RCC 7860 (cell line): ENCODE results near the gene KCNE5.
"Not testable (repeated sequence)": the region's sequence is repeated elsewhere in the genome, so short reads cannot be mapped to it uniquely, and the experiment has no call there.

ENCODE experiments used
- DNase-seq: peaks from one replicate; pipeline ENCODE4 v3.0.0-alpha.2; 2015; ENCODE audit warnings: low spot score
- FAIRE-seq: peaks from 2 replicates; lab custom pipeline; 2012; peaks lifted over from hg19 to GRCh38; lab: Jason Lieb, UNC

KCNE5 gene

GRCh38 chrX:109624641-109625616 is at the start of gene KCNE5:
Gene KCNE5, minus strand, starts transcription at chrX:109625172. Its CDS starts 152 bp downstream, at chrX:109625020.
- no peak for FAIRE-seq
- DNase-seq, result no peak

GRCh38 chrX:109672239-109672638 is 47.3 kb upstream of the KCNE5 start:
- FAIRE-seq (no peak), DNase-seq (no peak)

- FAIRE-seq, DNase-seq: not testable (repeated sequence)
Observed at GRCh38 chrX:109671170-109671569, 46.2 kb upstream of the KCNE5 start.

- DNase-seq (no peak), FAIRE-seq (no peak)
Observed at GRCh38 chrX:109667986-109668385, 43.0 kb upstream of the KCNE5 start.

- no peak for FAIRE-seq
- no peak for DNase-seq
Observed at GRCh38 chrX:109660435-109661143, 35.6 kb upstream of the KCNE5 start.

- no peak for DNase-seq
- no peak for FAIRE-seq
Observed at GRCh38 chrX:109658391-109658790, 33.4 kb upstream of the KCNE5 start.

GRCh38 chrX:109657364-109657763 is 32.4 kb upstream of the KCNE5 start:
- not testable (repeated sequence) for DNase-seq, FAIRE-seq

GRCh38 chrX:109656774-109657173 is 31.8 kb upstream of the KCNE5 start:
- no peak for DNase-seq
- no peak for FAIRE-seq

- no peak for DNase-seq
- no peak for FAIRE-seq
Observed at GRCh38 chrX:109655502-109656201, 30.7 kb upstream of the KCNE5 start.

GRCh38 chrX:109654516-109655109 is 29.6 kb upstream of the KCNE5 start:
- DNase-seq (no peak), FAIRE-seq (no peak)

GRCh38 chrX:109644671-109645070 is 19.7 kb upstream of the KCNE5 start:
- FAIRE-seq, DNase-seq: not testable (repeated sequence)

- DNase-seq, result no peak
- FAIRE-seq, result no peak
Observed at GRCh38 chrX:109643687-109644086, 18.7 kb upstream of the KCNE5 start.

GRCh38 chrX:109638158-109638557 is 13.2 kb upstream of the KCNE5 start:
- no peak for FAIRE-seq
- DNase-seq, result no peak

GRCh38 chrX:109637477-109637876 is 12.5 kb upstream of the KCNE5 start:
- not testable (repeated sequence) for DNase-seq, FAIRE-seq

- FAIRE-seq, result no peak
- DNase-seq, result no peak
Observed at GRCh38 chrX:109635146-109635545, 10.2 kb upstream of the KCNE5 start.

GRCh38 chrX:109632906-109633504 is 8.0 kb upstream of the KCNE5 start:
- FAIRE-seq (no peak), DNase-seq (no peak)

GRCh38 chrX:109629310-109629709 is 4.3 kb upstream of the KCNE5 start:
- DNase-seq (no peak), FAIRE-seq (no peak)

GRCh38 chrX:109626637-109627036 is 1.7 kb upstream of the KCNE5 start:
- no peak for FAIRE-seq
- no peak for DNase-seq

- FAIRE-seq (no peak), DNase-seq (no peak)
Observed at GRCh38 chrX:109623997-109624396, 975 bp downstream of the KCNE5 start.

GRCh38 chrX:109622270-109622669 is 2.7 kb downstream of the KCNE5 start:
- FAIRE-seq (no peak), DNase-seq (no peak)
